ENCODE measurements around the gene ABHD17C.
"Not testable (repeated sequence)": the region's sequence is repeated elsewhere in the genome, so short reads cannot be mapped to it uniquely, and the experiment has no call there.

ABHD17C gene

DNA sequence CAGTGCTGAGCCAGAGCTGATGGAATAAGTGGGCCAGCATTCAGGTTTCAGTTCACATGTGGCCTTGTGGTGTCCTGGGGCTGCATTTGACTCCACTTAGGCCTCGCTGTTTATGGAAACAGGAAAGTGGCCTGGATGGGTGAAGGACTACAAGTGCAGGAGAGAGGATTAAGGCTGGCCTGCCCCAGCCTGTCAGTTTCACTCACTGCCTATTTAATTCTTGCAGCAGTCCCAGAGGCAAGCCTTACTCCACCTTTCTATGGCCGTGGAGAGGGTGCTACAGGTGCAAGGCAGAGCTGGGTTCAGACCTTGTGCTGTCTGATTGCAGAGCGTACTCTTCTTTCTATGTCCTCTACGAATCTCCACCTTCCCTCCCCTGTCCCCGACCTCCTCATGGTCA lies 37.7 kb downstream of the ABHD17C start:
- DNase-seq = no peak

DNA sequence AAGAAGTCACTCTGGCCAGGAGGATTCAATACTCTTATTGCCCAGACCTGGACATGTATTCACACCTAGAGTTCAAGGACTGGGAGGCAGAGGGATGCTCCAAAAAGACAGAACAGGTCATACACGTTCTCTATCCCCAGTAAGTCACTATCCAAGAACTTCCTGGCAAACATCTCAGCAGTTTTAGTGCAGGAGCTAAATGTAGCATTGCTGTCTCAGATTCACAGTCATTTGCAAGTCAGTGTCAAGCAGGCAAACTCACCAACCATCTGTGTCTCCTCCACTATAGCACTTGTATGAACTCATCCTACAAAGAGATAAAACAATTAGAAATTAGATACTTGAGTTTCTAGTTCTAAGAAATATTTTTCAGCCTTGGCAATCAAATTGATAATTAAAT lies 38.4 kb downstream of the ABHD17C start:
- no peak for DNase-seq

DNA sequence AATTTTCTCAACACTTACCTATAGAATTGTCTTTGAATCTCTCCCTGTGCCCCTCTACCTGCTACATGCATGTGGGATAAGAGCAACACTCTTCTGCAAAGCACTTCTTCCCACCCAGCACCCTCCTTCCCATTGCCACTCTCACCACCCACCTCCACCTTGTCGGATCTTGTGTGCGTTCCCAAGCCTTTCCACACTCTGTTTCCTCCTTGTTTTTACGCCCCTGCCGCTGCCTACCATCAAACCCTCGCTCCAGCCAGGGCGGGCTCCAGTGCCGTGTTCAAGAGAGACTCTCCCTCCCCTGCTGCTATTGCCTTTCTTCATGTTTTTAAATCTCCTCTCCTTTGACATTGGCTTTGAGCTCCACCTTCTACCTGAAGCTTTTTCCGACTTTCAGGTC lies 40.2 kb downstream of the ABHD17C start:
- DNase-seq = no peak

DNA sequence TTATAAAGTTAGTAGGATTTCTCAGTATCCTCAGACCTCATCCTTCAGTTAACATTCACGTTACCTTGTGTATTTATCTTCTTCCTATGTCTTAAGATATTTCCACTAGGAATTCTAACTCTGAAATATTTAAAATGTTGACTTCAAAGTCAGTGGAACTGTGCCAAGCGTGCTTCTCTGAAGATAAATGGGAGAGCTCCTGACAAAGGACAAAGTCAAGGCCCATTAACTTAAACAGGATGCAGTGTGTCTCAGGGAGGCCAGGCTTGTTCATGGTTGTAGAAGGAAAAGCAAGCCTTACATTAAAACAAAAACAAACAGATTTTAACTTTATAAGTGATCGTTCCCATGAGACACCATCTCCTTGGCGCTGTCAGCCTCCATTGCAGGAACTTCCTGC lies 41.5 kb downstream of the ABHD17C start:
- no peak for DNase-seq

DNA sequence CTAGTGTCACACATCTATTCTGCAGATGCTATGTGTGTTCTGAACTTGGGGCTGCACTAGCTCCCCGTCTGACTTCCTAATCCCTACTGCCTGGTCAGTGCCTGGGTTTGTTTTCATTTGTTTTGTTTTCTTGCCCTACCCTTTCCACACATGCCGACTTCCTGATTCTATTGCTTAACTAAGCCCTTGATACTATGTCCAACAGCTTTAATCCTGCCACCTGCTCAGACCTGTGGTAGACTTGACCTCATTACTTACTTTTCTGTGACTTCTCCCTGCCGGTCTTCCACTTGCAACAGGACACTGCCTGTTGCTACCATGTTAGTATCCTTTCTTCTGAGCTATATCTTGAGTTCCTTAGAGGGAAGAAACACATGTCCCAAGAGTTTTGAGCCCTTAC lies 44.8 kb downstream of the ABHD17C start:
- DNase-seq = no peak

DNA sequence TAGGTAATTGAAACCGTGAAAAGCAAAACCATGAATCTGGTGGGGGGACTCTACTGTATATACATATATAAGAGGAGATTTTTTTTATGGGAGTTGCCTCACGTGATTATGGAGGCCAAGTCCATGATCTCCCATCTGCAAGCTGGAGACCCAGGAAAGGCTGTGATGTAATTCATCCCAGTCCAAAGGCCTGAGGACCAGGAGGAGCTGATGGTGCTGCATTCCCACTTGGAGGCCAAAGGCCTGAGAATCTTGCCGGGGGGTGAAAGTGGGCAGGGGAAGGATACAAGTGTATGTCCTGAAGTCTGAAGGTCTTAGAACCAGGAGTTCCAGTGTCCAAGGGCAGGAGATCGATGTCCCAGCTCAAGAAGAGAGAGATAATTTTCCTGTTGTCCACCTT lies 47.0 kb downstream of the ABHD17C start:
- DNase-seq = no peak

DNA sequence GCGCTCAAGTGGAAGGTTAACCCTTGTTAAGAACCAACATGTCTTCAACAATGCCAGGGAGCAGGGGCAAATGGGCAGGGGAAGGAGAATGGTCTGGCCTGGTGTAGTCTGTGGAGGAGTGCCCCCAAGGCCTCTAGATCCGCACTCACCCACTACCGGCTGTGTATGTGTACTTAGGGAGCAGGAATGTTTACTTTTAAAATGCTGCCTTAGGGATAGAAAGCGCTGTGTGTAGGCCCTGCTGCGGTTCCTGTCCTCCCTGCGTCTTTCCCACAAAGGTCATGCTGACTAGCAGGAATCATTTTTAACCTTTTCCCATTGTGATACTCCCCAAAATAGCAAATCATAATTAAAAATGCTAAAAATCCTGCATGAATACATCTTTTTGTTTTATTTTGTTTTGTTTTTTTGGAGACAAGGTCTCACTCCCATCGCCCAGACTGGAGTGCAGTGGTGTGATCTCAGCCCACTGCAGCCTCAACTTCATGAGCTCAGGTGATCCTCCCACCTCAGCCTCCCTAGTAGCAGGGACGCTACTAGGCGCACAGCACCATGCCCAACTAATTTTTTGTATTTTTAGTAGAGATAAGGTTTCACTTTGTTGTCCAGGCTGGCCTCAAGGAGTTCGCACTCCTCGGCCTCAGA lies 48.2 kb downstream of the ABHD17C start:
- DNase-seq = no peak

DNA sequence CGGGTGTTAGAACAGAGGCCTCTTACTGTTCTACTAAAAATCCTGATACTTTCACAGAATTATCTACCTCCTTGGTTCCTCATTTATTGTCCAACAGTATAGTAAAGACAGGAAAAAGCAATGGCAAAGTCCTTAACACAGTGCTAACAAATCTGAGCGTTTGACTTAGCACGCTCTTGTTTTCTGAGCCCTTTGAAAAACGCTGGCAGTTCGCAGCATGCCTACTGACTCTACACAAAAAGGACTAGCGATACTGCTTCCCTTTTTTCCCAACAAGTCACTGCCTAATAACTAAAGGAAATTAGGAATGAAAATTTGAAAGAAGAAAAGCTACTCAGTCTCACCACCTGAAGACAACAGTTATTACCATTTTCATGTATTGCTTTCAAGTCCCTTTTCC lies 49.3 kb downstream of the ABHD17C start:
- DNase-seq = no peak

DNA sequence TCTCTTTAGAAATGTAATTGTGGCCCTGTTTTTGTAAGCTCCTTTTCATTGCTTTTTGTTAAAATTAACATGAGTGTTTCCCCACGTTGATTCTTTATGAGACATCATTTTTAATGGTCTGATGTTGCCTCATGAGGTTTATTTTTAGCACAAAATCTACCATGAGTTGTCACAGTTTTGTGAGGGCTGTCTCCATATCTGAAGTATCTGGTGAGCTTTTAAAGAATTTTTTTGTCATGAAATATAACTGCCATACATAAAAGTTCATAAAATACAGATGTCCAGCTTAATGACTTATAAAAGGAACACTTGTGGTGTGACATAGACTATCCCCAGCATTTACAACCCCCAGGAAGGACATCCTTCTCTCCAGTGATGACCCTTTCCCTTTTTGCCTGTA lies 49.7 kb downstream of the ABHD17C start:
- no peak for DNase-seq

DNA sequence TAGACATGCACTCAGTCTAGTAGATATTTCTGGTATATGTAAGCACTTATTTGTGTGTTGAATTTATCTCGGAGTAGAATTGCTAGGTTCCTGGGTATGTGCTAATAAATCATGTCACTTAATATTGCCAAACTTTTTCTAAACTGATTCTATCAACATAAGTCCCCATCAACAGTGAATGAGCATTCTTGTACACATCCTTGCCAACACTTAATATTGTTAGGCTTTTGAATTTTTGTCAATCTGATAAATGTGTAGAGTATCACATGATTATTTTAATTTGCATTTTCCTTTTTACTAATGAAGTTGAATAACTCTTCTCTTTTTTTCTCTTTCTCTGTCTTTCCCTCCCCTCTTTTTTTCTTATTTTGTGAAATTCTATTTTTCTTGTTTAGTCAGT lies 50.8 kb downstream of the ABHD17C start:
- DNase-seq = no peak

DNA sequence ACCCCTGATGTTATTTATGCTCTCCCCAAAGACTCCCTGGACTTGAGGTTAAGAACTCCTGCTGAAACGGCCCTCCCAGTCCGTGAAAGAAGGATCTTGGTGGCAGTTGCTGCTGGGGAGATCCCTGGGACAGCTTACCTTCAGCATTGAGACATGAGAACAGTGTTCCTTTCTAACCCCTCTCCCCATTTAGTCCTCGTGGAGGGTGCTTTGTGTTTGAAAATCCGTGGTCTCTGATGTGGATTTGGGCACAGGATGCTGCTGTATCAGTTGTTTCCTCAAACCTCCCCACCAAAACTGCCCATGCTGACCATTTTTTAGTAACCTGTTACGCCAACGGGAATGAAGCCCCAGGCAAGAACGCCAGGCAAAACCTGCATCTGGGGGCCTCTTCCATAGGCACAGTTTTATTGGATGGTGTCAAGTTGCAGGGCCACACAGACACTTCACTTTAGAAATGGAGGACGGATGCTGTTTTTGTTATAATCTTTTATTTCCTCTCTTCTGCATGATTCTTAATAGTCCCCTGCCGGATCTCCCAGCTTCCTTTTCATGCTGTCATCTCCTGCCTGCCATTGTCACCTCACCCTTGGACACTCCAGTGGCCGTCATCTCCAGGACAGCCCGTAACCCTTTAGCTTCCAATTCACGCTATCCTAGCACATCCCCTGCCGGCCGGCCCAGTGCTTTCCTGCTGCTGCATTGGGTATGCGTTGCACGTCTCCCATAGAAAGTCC lies 52.4 kb downstream of the ABHD17C start:
- DNase-seq = no peak

DNA sequence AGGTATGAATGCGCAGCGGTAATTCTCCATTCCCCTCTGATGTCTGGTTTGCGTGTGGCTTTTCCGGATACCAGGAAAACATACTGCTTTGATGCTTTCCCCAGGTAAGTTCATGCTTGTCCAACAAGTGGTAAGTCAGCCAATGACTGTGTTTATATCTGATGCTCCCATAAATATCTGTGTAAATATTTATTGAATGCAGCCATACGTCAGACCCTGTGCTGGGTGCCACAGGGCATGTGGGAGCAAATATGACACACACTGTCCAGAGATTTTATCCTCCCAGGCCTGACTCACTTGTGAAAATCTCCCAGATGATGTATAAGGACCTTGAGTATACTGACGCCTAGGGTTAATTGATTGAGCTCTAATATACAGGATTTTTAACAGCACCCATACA lies 54.5 kb downstream of the ABHD17C start:
- no peak for DNase-seq

DNA sequence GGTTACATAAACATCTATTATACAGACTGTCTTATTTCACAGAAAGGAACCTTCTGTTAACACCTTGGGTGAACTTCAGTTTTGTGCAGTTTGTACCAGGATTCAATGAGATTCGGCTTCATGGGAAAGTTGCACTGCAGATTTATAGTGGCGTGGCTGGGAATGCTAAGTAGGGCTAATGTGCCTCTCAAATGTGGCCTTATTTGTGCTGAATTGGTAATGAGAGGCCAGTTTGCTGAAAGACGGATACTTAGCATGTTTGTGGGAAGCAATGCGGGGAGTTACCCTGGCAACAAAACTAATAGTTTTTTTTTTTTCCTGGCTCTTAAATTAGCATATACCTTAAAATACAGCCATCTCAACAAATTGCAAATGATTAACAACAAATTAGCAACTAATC lies 55.5 kb downstream of the ABHD17C start:
- DNase-seq = no peak

DNA sequence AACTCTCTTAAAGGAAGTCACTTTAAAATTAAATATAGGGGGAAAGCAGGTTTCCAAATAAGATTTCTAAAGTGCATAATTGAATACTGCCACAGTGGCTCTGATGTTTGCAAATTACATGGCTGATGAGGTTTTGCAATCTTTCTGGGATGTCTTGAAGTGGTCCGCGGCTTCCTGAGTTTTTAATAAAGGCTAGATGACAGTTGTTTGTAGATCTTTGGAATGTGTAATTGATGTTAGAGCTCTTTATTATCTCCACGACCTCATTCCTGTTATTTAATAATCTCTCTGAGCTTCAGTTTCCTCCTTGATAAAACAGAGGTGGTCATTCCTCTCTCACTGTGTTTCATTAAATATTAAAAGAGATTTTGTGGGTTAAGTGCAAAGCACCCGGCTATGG lies 57.1 kb downstream of the ABHD17C start:
- no peak for DNase-seq

DNA sequence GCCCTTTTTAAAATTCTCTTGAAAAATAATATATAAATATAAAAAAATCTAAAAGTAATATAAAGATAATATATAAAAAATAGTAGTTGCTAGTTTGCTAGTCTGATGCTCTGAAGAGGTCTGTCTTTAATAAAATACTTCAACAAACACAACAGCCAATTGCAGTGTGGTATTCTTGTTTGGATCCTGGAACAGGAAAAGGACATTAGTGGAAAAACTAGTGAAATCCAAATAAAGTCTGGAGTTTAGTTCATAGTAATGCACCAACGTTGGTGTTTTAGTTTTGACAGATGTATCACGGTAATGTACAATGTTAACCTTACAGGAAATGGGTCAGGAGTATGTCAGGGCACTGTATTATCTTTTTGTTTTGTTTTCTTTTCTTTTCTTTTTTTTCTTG lies 58.1 kb downstream of the ABHD17C start:
- no peak for DNase-seq

DNA sequence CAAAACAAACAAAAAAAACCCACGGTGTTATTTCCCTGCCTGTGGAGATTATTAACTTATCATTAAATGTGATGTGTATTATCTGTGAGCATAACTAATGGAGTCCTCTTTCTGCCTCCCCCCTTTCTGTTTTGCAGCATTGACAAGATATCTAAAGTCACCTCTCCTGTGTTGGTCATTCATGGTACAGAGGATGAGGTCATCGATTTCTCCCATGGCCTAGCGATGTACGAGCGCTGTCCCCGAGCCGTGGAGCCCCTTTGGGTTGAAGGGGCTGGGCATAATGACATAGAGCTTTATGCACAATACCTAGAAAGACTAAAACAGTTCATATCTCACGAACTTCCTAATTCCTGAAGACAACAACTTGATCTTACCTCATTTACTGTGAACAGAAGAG lies 58.9 kb downstream of the ABHD17C start:
- DNase-seq = no peak

DNA sequence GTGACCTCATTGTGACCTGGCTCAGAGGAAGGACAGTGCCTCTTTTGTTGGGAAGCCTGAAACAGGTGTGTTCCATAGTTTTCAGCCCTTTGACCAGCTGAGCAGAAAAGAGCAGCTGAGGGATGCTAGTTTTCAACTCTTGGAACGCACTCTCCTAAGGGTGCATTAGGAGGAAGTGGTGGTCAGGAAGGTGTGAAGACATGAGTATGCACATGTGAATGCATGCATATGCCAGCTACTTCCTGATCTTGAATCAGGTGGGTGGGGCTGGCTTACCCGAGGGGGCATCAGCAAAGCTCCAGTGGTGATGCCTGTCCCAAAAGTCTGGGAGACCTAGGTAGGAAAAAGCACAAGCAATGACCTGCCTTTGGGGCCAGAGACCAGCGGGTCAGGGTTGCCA lies 60.8 kb downstream of the ABHD17C start:
- DNase-seq = no peak

DNA sequence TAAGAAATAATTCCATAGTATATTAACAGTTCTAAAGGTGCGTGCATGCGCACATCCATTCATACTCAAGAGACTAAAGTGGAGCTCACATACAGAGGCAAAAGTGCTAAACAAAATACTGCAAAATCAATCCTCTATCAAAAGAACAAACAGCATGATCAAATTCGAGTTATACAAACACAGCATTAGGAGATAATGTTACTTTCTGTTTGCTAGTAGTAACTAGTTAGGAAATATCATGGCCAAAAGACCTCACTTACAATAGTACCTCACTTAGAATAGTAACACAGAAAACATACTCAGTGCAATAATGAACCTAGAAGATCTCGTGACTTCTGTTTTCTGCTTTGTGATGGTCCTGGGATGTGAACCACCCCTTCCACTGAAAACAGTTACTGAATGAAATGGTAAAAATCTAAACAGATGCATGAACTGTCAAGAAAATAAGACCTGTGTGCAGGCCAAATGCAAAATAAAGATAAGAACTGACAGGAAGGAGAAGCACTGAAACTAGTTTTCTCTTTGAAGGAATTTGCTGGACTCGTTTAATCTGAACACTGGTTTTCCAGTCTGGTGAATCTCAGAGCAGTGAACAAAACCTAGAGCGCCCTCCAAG lies 63.1 kb downstream of the ABHD17C start:
- no peak for DNase-seq

DNA sequence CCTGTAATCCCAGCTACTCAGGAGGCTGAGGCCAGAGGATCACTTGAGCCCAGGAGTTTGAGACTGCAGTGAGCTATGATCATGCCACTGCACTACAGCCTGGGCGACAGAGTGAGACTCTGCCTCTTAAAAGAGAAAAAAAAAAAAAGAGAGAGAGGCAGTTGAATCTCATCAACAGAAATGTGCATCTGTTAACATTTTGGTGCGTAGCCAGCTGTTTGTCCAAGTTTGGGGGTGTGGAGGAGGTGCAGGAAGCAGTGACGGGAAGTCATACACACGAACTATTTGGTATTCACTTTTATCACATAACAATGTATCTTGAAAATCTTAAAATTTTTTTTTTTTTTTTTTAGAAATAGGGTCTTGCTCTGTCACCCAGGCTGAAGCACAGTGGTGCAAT lies 65.8 kb downstream of the ABHD17C start:
- DNase-seq = no peak

DNA sequence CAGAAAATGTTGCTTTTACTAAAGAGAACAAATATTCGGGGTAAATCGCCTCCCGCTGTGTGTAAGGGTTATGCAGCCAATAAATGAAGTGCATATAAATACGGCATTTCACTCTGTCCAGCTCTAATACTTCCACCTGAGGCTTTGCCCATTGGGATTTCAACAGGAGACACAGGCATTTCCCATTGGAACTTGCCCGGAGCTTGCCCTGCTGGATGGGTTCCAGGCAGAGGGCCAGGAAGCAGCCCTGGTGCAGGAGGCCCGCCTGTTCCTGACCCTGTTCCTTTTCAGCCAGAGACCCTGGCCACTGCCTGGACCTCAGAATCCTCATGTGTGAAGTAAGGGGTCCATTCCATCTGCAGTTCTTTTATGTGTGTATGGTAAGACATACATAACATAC lies 66.6 kb downstream of the ABHD17C start:
- DNase-seq = no peak

DNA sequence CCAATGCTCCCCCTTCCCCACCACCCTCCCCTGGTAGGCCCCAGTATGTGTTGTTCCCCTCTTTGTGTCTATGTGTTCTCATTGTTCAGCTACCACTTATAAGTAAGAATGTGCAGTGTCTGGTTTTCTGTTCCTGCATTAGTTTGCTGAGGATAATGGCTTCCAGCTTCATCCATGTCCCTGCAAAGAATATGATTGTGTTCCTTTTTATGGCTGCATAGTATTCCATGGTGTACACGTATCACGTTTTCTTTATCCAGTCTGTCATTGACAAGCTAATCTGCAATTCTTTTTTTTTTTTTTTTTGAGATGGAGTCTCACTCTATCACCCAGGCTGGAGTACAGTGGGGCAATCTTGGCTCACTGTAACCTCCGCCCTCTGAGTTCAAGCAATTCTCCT lies 68.1 kb downstream of the ABHD17C start:
- not testable (repeated sequence) for DNase-seq

DNA sequence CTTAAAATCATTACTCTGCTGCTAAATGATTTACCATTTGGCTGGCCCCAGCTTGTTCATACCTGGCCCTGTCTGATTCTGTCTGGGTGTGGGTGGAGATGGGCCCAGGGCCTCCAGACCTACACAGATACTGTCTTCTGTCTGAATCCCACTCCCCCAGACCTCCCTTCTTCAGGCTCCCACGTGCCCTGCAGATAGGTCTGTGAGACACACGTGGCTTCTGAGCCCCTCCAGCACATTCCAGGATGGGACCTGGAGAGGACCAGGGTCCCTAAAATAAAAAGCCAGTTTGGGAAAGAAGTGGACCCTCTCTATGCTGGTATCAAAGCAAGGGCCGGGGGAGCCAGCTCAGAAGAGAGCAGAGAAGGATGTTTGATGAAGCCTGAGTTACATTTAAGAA lies 69.4 kb downstream of the ABHD17C start:
- no peak for DNase-seq

DNA sequence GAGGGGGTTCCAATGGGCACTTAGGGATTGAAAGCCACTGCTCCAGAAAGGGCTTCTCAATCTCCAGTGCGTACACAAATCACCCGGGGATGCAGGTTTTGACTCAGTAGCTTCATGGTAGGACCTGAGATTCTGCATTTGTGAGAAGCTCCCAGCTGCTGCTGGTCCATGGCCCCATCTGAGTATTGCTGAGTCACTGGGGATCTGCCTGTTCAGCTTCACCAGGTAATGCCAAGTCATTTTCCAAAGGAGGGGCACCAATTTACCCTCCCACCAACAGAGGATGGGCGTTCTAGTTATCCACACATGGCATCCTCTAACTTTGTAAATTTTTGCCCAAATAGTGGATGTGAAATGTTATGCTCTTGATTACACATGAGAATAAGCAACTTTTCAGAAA lies 71.2 kb downstream of the ABHD17C start:
- no peak for DNase-seq

DNA sequence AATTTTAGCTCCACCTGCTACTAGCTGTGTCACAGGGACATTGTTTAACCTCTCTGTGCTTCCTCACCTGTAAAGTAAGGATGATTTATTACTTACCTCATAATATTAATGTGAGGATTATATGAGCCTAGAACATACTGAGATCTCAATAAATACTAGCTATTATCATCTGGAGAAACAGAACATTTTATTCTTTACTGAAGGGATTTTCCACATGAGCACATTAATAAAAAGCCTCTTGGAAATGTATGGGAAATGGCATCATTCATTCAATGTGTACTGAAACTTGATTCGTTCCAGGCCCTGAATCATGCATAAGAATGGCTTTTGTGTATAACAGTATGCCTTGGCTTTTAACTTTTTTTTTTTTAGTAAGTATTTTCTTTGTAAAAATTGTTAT lies 73.0 kb downstream of the ABHD17C start:
- DNase-seq = no peak
